ENCODE measurements around the gene TRIM54.
"Not testable (repeated sequence)": the region's sequence is repeated elsewhere in the genome, so short reads cannot be mapped to it uniquely, and the experiment has no call there.

Gene TRIM54

DNA sequence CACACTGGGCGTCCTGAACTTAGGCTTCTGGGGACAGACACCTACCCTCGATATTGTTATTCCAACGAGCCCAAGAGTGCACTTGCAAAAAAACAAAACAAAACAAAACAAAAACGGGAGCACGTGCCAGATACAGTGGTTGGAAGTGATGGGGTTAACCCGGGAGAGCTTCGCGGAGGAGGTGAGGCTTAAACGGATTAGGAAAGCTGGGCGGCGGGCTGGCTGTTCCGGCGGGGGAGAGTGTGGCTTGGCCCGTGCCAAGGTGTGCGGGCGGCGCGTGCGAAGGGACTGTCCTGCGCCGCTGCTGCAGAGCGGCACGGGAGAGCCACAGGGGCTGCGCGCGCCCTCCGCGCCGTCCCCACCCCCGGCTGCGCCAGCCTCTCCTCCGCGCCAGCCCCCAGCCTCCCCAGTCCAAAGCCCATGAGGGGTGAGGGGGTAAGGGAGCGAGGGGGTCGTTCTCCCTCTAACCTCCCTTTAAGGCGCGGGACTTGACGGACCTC lies 17.9 kb upstream of the TRIM54 start:
- peak overlapping the region in 1 of 2 experiments; percentile 24 for H3K4me3 ChIP-seq (ENCODE audit: low read depth in 1 of 2, low read length in 1 of 2)
- TF ChIP-seq CTCF (IDR thresholded peaks at IDR 0.05) = no peak
- H3K9me3 ChIP-seq = no peaks in the 10 kb centered on the region
- H3K4me1 ChIP-seq (ENCODE audit: control insufficient read depth in 1 of 2, insufficient read depth in 1 of 2, low read depth in 1 of 2, low read length in 1 of 2) = peaks cover 20 to 33% of the 10 kb centered on the region in 2 experiments
- no peak overlapping the region for H3K27ac ChIP-seq
- H3K27me3 ChIP-seq = peaks cover 100% of the 10 kb centered on the region
- no peaks in the 10 kb centered on the region for H3K36me3 ChIP-seq

- peak overlapping the region in 1 of 2 experiments; percentile 24 for H3K4me3 ChIP-seq (ENCODE audit: low read depth in 1 of 2, low read length in 1 of 2)
- peaks cover 20 to 33% of the 10 kb centered on the region in 2 experiments for H3K4me1 ChIP-seq (ENCODE audit: control insufficient read depth in 1 of 2, insufficient read depth in 1 of 2, low read depth in 1 of 2, low read length in 1 of 2)
- no peak for TF ChIP-seq CTCF (IDR thresholded peaks at IDR 0.05)
- no peak overlapping the region for H3K27ac ChIP-seq
- no peaks in the 10 kb centered on the region for H3K36me3 ChIP-seq
- peaks cover 100% of the 10 kb centered on the region for H3K27me3 ChIP-seq
- H3K9me3 ChIP-seq = no peaks in the 10 kb centered on the region
Observed at GRCh38 chr2:27264753-27265535, 17.3 kb upstream of the TRIM54 start.

DNA sequence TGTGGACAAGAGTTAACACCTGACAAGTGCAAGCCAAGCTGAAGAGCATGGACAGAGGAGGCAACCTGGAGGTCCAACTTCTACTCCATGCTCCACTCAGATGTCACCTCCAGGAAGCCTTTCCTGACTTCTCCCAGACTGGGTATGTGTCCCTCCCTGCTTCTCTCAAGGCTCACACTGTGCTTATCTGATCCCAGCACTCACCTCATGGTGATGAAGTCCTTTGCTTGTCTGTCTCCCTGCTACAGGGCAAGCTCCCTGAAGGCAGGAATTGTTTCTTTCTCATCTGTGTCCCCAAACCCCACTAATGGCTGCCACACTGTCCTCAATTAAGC lies 16.7 kb upstream of the TRIM54 start:
- Histone ChIP-seq H3K27me3 (peaks cover 100% of the 10 kb centered on the region), H3K4me1 (ENCODE audit: control insufficient read depth in 1 of 2, insufficient read depth in 1 of 2, low read depth in 1 of 2, low read length in 1 of 2) (peaks cover 20 to 33% of the 10 kb centered on the region in 2 experiments), H3K4me3 (ENCODE audit: low read depth in 1 of 2, low read length in 1 of 2) (no peak overlapping the region), H3K9me3 (no peaks in the 10 kb centered on the region), H3K36me3 (no peaks in the 10 kb centered on the region), H3K27ac (no peak overlapping the region)
- no peak for TF ChIP-seq CTCF (IDR thresholded peaks at IDR 0.05)

DNA sequence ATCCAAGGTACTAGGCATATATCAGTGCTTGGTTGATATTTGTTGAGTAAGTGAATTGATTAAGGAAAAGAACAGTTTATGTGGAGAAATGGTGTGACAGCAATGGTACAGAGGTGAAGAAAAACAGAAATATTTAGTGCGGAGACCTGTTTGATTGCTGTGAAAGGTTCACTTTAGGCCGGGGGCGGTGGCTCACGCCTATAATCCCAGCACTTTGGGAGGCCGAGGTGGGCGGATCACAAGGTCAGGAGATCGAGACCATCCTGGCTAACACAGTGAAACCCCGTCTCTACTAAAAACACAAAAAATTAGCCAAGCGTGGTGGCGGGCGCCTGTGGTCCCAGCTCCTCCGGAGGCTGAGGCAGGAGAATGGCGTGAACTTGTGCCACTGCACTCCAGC lies 13.9 kb upstream of the TRIM54 start:
- H3K4me3 ChIP-seq (ENCODE audit: low read depth in 1 of 2, low read length in 1 of 2); H3K27ac ChIP-seq; H3K36me3 ChIP-seq; H3K9me3 ChIP-seq: not testable (repeated sequence)
- peaks cover 14 to 19% of the 10 kb centered on the region in 2 experiments for H3K4me1 ChIP-seq (ENCODE audit: control insufficient read depth in 1 of 2, insufficient read depth in 1 of 2, low read depth in 1 of 2, low read length in 1 of 2)
- peaks cover 87% of the 10 kb centered on the region for H3K27me3 ChIP-seq

DNA sequence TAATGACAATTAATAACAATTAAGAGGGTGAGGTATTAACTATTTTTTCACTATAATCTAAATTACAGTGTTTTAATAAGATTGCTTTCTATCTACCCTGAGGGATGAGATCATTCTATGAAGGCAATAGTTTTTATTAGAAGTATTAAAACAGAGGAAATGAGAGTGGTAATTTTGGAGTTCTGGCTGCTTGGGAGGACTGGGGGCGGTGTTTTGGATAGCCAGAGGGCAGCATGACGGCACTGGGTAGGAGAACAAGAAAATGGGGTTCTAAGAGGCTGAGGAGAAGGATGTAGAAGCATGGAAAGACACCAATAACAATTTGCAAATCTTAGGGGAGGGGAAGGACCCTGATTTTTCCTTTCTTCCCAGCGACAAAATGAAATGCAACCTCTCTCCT lies 12.1 kb upstream of the TRIM54 start:
- Histone ChIP-seq H3K27ac (no peak overlapping the region), H3K9me3 (no peaks in the 10 kb centered on the region), H3K36me3 (no peaks in the 10 kb centered on the region), H3K27me3 (peaks cover 69% of the 10 kb centered on the region), H3K4me3 (ENCODE audit: low read depth in 1 of 2, low read length in 1 of 2) (no peak overlapping the region), H3K4me1 (ENCODE audit: control insufficient read depth in 1 of 2, insufficient read depth in 1 of 2, low read depth in 1 of 2, low read length in 1 of 2) (peaks cover under 1% of the 10 kb centered on the region in 2 experiments)
- TF ChIP-seq CTCF (IDR thresholded peaks at IDR 0.05) = no peak

DNA sequence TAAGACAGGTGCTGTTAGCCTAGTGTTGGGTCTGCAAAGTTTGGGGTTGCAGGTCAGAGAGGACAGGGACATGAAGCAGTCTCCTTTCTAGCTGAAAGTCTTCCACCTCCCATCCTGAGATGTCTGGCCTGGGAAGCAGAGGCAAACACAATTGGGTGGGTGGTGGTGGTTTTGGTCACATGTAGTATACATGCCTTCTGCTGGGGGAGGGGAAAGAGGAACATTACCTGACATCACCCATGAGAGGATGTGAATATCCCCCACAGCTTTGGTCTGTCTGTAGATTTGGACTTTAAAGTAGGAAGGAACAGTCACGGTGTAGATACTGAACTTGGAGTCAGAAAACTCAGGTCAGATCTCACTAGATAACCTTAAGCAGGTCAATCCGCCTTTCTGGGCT lies 11.6 kb upstream of the TRIM54 start:
- Histone ChIP-seq H3K27ac (no peak overlapping the region), H3K36me3 (no peaks in the 10 kb centered on the region), H3K4me1 (ENCODE audit: control insufficient read depth in 1 of 2, insufficient read depth in 1 of 2, low read depth in 1 of 2, low read length in 1 of 2) (no peaks in the 10 kb centered on the region), H3K9me3 (no peaks in the 10 kb centered on the region), H3K27me3 (peaks cover 64% of the 10 kb centered on the region), H3K4me3 (ENCODE audit: low read depth in 1 of 2, low read length in 1 of 2) (no peak overlapping the region)
- no peak for TF ChIP-seq CTCF (IDR thresholded peaks at IDR 0.05)
